ENCODE data around the gene PKMYT1. TPM values are rescaled to one million over a fixed set of nuclear protein-coding genes. Genes with fewer than 3 reads are reported as not detected.

Gene PKMYT1
- total and polyA plus RNA-seq, 2 experiments from 2014 or later: 15.6 to 21.1 TPM

- TF ChIP-seq EZH2phosphoT487 (IDR thresholded peaks at IDR 0.05; ENCODE audit: insufficient read depth, low read depth) (no peak), EZH2 (IDR thresholded peaks at IDR 0.05; ENCODE audit: insufficient read depth, poor library complexity, severe bottlenecking) (no peak)
- Histone ChIP-seq H3K9me3 (ENCODE audit: low read depth) (no peaks in the 10 kb centered on the region), H3K27me3 (replicated peaks; ENCODE audit: insufficient read depth) (peaks cover 13% of the 10 kb centered on the region; the same call in 1 of the 2 replicates), H3K79me2 (ENCODE audit: insufficient read depth) (no peaks in the 10 kb centered on the region), H3K4me1 (ENCODE audit: insufficient read depth) (peaks cover 6% of the 10 kb centered on the region; the same call in 1 of the 2 replicates), H3F3A (ENCODE audit: insufficient read depth) (peaks cover 4% of the 10 kb centered on the region; the same call in 1 of the 2 replicates), H2AFZ (no peak overlapping the region), H3K27ac (no peak overlapping the region), H3K9ac (no peak overlapping the region), H3K4me3 (no peak overlapping the region), H3K9me2 (ENCODE audit: insufficient read depth) (no peaks in the 10 kb centered on the region), H4K20me1 (ENCODE audit: insufficient read depth) (no peaks in the 10 kb centered on the region), H3K4me2 (ENCODE audit: unreplicated experiment) (no peak overlapping the region), H3K36me3 (ENCODE audit: low read depth) (no peaks in the 10 kb centered on the region)
- WGBS, 2 experiments (ENCODE audit: low coverage in 1 of 2, low lambda C conversion rate in 2 of 2, missing lambda C conversion rate in 2 of 2): 78 to 87% methylated on average over 13 of the region's 13 CpGs
- no peak for DNase-seq
- in situ Hi-C loops (cut with MboI): no loop called here
Measured at GRCh38 chr16:3015865-3016521, 35.7 kb upstream of the PKMYT1 start.

DNA sequence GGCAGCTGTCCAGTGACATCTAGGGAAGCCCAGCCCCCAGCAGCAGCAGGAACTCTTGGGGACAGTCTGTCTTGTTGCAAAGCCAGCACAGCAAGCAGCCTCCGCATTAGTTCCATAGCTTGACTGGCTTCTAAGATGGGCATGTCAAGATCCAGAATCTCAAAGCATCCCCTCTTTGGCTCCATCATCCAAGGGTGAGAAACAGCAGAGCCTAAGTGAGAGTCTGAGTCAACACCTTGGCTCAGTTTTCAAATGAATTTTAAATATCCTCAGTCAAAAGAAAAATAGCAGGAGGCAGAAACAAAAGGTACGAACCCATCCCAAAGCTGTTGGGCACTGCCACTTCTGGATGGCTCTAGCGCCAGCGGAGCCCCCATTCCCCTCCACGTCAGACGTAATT lies 34.7 kb upstream of the PKMYT1 start:
- 83 to 85% methylated on average over 6 of the region's 6 CpGs for WGBS, 2 experiments (ENCODE audit: low coverage in 1 of 2, low lambda C conversion rate in 2 of 2, missing lambda C conversion rate in 2 of 2)
- in situ Hi-C loops (cut with MboI): no loop called here
- Histone ChIP-seq H3K36me3 (ENCODE audit: low read depth) (no peaks in the 10 kb centered on the region), H3K27me3 (replicated peaks; ENCODE audit: insufficient read depth) (peaks cover 13% of the 10 kb centered on the region; the same call in 1 of the 2 replicates), H3K9ac (no peak overlapping the region), H3K4me3 (no peak overlapping the region), H3K4me1 (ENCODE audit: insufficient read depth) (peaks cover 6% of the 10 kb centered on the region; the same call in 1 of the 2 replicates), H4K20me1 (ENCODE audit: insufficient read depth) (no peaks in the 10 kb centered on the region), H3K79me2 (ENCODE audit: insufficient read depth) (no peaks in the 10 kb centered on the region), H3K9me3 (ENCODE audit: low read depth) (no peaks in the 10 kb centered on the region), H3F3A (ENCODE audit: insufficient read depth) (no peaks in the 10 kb centered on the region), H3K27ac (no peak overlapping the region), H3K9me2 (ENCODE audit: insufficient read depth) (no peaks in the 10 kb centered on the region), H3K4me2 (ENCODE audit: unreplicated experiment) (no peak overlapping the region), H2AFZ (no peak overlapping the region)
- TF ChIP-seq EZH2phosphoT487 (IDR thresholded peaks at IDR 0.05; ENCODE audit: insufficient read depth, low read depth) (no peak), EZH2 (IDR thresholded peaks at IDR 0.05; ENCODE audit: insufficient read depth, poor library complexity, severe bottlenecking) (no peak)
- no peak for DNase-seq

DNA sequence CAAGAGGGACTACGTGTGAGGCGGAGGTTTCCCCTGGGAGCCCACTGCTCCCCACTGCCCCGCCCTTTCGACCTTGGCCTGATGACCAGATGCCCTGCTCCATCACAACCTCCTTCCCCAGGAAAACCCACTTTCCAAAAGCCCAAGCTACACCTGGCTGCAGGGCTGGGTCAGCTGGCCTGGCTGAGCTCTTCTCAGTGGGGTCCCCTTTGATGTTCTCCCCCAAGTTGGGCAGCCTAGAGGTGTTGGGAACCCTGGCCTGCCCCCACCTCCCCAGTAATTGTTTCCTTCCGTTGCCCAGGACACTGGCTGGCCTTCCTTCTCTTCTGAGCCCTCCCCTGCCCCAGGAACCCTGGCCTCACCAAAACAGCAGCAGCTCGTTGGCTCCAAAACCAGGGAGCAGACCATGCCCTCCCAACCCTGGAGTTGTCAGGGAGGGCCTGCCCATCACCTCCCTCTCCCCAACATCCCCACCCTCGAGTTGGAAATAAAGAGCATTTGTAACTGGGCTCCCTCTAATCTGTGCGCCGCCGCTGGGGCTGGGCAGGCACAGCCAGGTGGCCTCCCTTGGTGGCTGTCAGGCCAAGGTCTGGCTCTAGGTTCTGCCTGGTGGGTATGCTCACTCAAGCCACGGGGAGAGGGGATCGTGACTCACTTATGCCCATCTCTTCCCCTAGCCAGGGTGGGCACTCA lies 33.9 kb upstream of the PKMYT1 start:
- H3K4me3 ChIP-seq: no peak overlapping the region
- peaks cover 13% of the 10 kb centered on the region; the same call in 1 of the 2 replicates for H3K27me3 ChIP-seq (replicated peaks; ENCODE audit: insufficient read depth)
- in situ Hi-C loops (cut with MboI): no loop called here
- H4K20me1 ChIP-seq (ENCODE audit: insufficient read depth): no peaks in the 10 kb centered on the region
- no peak overlapping the region for H2AFZ ChIP-seq
- no peaks in the 10 kb centered on the region for H3K79me2 ChIP-seq (ENCODE audit: insufficient read depth)
- 41 to 43% methylated on average over 10 to 12 of the region's 12 CpGs for WGBS, 2 experiments (ENCODE audit: low coverage in 1 of 2, low lambda C conversion rate in 2 of 2, missing lambda C conversion rate in 2 of 2)
- H3F3A ChIP-seq (ENCODE audit: insufficient read depth): no peaks in the 10 kb centered on the region
- H3K4me2 ChIP-seq (ENCODE audit: unreplicated experiment): no peak overlapping the region
- H3K27ac ChIP-seq: no peak overlapping the region
- TF ChIP-seq EZH2 (IDR thresholded peaks at IDR 0.05; ENCODE audit: insufficient read depth, poor library complexity, severe bottlenecking): no peak
- no peak for TF ChIP-seq EZH2phosphoT487 (IDR thresholded peaks at IDR 0.05; ENCODE audit: insufficient read depth, low read depth)
- H3K9me2 ChIP-seq (ENCODE audit: insufficient read depth): no peaks in the 10 kb centered on the region
- H3K4me1 ChIP-seq (ENCODE audit: insufficient read depth): peaks cover 6% of the 10 kb centered on the region; the same call in 1 of the 2 replicates
- H3K9ac ChIP-seq: no peak overlapping the region
- H3K9me3 ChIP-seq (ENCODE audit: low read depth): no peaks in the 10 kb centered on the region
- H3K36me3 ChIP-seq (ENCODE audit: low read depth): no peaks in the 10 kb centered on the region
- no peak for DNase-seq

DNA sequence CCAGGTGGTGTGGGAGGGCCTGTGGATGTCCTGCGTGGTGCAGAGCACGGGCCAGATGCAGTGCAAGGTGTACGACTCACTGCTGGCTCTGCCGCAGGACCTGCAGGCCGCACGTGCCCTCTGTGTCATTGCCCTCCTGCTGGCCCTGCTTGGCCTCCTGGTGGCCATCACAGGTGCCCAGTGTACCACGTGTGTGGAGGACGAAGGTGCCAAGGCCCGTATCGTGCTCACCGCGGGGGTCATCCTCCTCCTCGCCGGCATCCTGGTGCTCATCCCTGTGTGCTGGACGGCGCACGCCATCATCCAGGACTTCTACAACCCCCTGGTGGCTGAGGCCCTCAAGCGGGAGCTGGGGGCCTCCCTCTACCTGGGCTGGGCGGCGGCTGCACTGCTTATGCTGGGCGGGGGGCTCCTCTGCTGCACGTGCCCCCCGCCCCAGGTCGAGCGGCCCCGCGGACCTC lies 33.3 kb upstream of the PKMYT1 start:
- TF ChIP-seq EZH2 (IDR thresholded peaks at IDR 0.05; ENCODE audit: insufficient read depth, poor library complexity, severe bottlenecking) (no peak), EZH2phosphoT487 (IDR thresholded peaks at IDR 0.05; ENCODE audit: insufficient read depth, low read depth) (no peak)
- Histone ChIP-seq H3K4me2 (ENCODE audit: unreplicated experiment) (no peak overlapping the region), H3K9me2 (ENCODE audit: insufficient read depth) (no peaks in the 10 kb centered on the region), H3K36me3 (ENCODE audit: low read depth) (no peaks in the 10 kb centered on the region), H3K27me3 (replicated peaks; ENCODE audit: insufficient read depth) (peaks cover 13% of the 10 kb centered on the region; the same call in 1 of the 2 replicates), H3K9ac (no peak overlapping the region), H4K20me1 (ENCODE audit: insufficient read depth) (no peaks in the 10 kb centered on the region), H3K79me2 (ENCODE audit: insufficient read depth) (no peaks in the 10 kb centered on the region), H3F3A (ENCODE audit: insufficient read depth) (no peaks in the 10 kb centered on the region), H3K27ac (no peak overlapping the region), H3K4me1 (ENCODE audit: insufficient read depth) (peaks cover 6% of the 10 kb centered on the region; the same call in 1 of the 2 replicates), H3K9me3 (ENCODE audit: low read depth) (no peaks in the 10 kb centered on the region), H3K4me3 (no peak overlapping the region), H2AFZ (no peak overlapping the region)
- 28 to 29% methylated on average over 17 of the region's 27 CpGs for WGBS, 2 experiments (ENCODE audit: low coverage in 1 of 2, low lambda C conversion rate in 2 of 2, missing lambda C conversion rate in 2 of 2)
- in situ Hi-C loops (cut with MboI): no loop called here
- no peak for DNase-seq
